Activated CD8-positive, alpha-beta T cell treated with anti-CD3 and anti-CD28 coated beads for 36 hours (primary cell): ENCODE results near the gene EPHA3. TPM values are rescaled to one million over a fixed set of nuclear protein-coding genes. Genes with fewer than 3 reads are reported as not detected.

Source experiments
- ATAC-seq: fragments of 200-7000 bp; cut with Tn5 transposase; one replicate; pipeline ENCODE4 v1.10.0; 2021; ENCODE audit warnings: mild to moderate bottlenecking, moderate library complexity
- CTCF ChIA-PET: fragments of 350-600 bp; sonication (Branson Sonifier 250); formaldehyde crosslinking; loops from one replicate; lab custom pipeline; 2021; ENCODE audit warnings: antibody characterized with exemption; lab: Charles Lee
- POLR2A ChIA-PET: fragments of 350-600 bp; sonication (Branson Sonifier 250); formaldehyde crosslinking; loops from one replicate; lab custom pipeline; 2021; ENCODE audit warnings: antibody characterized with exemption; lab: Charles Lee
- DNase-seq: peaks from one replicate; pipeline ENCODE4 v3.0.0-alpha.2; 2020
- H3K27ac Mint-ChIP-seq: one replicate; pipeline ENCODE4 v1.8.0; 2021; ENCODE audit warnings: mild to moderate bottlenecking, mixed read lengths
- H3K27me3 Mint-ChIP-seq: one replicate; pipeline ENCODE4 v1.8.0; 2021; ENCODE audit warnings: mixed read lengths
- H3K36me3 Mint-ChIP-seq: one replicate; pipeline ENCODE4 v1.8.0; 2021; ENCODE audit warnings: low read depth, mixed read lengths
- H3K4me1 Mint-ChIP-seq: one replicate; pipeline ENCODE4 v1.8.0; 2021; ENCODE audit warnings: low read depth, mixed read lengths
- H3K4me3 Mint-ChIP-seq: one replicate; pipeline ENCODE4 v1.8.0; 2021; ENCODE audit warnings: mild to moderate bottlenecking, moderate library complexity, mixed read lengths
- H3K9me3 Mint-ChIP-seq: one replicate; pipeline ENCODE4 v1.8.0; 2021; ENCODE audit warnings: mixed read lengths
- intact Hi-C: fragments of 100-400 bp; cut with micrococcal nuclease; formaldehyde crosslinking; loops from one replicate; pipeline ENCODE4 v1.10.0; 2022
- total RNA-seq, 2 experiments: library from RNA; stranded (reverse); gene quantifications; one replicate each; pipeline ENCODE4 v1.2.3, GENCODE V29; 2021
- TF ChIP-seq, protein P1 (sequence below): fragments of 200-600 bp; IDR thresholded peaks from one replicate; pipeline ENCODE4 v1.8.0; 2022; ENCODE audit warnings: antibody characterized with exemption, mild to moderate bottlenecking

EPHA3 gene
- total RNA-seq, 2 experiments from 2014 or later: not detected

DNA sequence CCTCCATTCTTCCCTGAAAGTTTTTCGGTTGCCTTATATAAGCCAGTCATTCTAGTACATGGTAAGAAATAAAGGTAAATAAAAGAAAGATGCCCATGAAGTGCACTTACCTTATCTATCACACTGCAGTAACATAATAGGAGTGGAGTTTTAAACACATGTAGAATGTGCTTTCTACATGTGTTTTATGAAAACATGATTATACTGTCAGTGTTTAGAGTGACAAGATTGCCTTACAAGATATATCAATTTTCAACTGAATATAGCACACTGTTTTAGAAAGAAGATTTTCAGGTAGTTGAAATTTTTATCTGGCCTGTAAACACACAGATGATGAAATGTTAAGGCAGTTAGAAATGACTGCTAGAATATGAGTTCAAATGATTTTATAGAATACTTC is 219.6 kb downstream of the EPHA3 start:
- Mint-ChIP-seq H3K4me3 (no peak overlapping the region), H3K27ac (no peak overlapping the region), H3K4me1 (no peaks in the 10 kb centered on the region), H3K9me3 (peaks cover 5% of the 10 kb centered on the region), H3K36me3 (no peaks in the 10 kb centered on the region), H3K27me3 (no peaks in the 10 kb centered on the region)
- ATAC-seq: no peak
- no peak for DNase-seq
- intact Hi-C loops: no loop called here
- TF ChIP-seq, protein P1, sequence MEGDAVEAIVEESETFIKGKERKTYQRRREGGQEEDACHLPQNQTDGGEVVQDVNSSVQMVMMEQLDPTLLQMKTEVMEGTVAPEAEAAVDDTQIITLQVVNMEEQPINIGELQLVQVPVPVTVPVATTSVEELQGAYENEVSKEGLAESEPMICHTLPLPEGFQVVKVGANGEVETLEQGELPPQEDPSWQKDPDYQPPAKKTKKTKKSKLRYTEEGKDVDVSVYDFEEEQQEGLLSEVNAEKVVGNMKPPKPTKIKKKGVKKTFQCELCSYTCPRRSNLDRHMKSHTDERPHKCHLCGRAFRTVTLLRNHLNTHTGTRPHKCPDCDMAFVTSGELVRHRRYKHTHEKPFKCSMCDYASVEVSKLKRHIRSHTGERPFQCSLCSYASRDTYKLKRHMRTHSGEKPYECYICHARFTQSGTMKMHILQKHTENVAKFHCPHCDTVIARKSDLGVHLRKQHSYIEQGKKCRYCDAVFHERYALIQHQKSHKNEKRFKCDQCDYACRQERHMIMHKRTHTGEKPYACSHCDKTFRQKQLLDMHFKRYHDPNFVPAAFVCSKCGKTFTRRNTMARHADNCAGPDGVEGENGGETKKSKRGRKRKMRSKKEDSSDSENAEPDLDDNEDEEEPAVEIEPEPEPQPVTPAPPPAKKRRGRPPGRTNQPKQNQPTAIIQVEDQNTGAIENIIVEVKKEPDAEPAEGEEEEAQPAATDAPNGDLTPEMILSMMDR: no peak
- CTCF ChIA-PET: no interaction called here
- POLR2A ChIA-PET: no interaction called here

DNA sequence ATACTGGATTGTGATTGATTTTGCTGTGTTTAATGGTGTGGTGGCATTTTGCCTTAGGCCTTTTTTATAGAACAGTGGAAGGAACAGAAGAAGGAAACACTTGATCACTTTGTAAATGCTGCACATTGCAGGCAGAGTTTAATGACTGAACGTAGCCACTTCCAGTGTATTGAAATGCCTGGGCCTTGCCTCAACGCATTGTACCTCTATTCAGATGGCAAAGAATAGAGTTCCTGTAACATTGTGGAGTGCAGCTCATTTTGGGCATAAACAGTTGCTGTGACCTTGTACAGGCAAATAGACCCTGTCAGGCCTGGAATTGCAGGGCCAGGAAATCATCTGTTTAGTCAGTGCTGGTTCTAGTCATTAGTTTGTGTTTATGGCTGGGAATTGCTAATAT is 225.0 kb downstream of the EPHA3 start:
- no peaks in the 10 kb centered on the region for H3K4me1 Mint-ChIP-seq
- no peak for DNase-seq
- POLR2A ChIA-PET: no interaction called here
- intact Hi-C loops: no loop called here
- no peak for ATAC-seq
- CTCF ChIA-PET: no interaction called here
- no peaks in the 10 kb centered on the region for H3K36me3 Mint-ChIP-seq
- H3K27me3 Mint-ChIP-seq: no peaks in the 10 kb centered on the region
- TF ChIP-seq, protein P1: no peak
- no peak overlapping the region for H3K27ac Mint-ChIP-seq
- H3K4me3 Mint-ChIP-seq: no peak overlapping the region
- peaks cover 4% of the 10 kb centered on the region for H3K9me3 Mint-ChIP-seq

DNA sequence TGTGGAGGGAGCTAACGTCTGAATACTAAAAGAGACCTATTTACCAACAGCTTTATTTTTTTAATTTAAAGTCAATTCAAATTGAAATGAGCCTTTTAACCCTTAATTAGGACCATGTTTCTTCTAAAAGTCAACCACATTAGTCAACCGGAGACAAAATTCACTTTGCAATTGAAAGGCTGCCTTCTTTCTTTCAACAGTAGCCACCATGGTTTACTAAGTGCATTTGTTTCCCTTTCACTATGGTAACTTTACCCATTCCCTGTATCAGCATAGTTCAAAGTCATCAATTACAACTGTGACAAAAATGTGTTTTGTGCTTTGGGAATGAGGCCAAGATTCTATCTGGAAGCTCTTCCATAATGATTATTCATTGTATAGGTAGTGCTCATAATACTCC is 225.4 kb downstream of the EPHA3 start:
- H3K36me3 Mint-ChIP-seq: no peaks in the 10 kb centered on the region
- TF ChIP-seq, protein P1: no peak
- H3K4me1 Mint-ChIP-seq: no peaks in the 10 kb centered on the region
- ChIA-PET CTCF (no interaction called here), POLR2A (no interaction called here)
- no peak for ATAC-seq
- H3K27me3 Mint-ChIP-seq: no peaks in the 10 kb centered on the region
- DNase-seq: no peak
- H3K4me3 Mint-ChIP-seq: no peak overlapping the region
- intact Hi-C loops: no loop called here
- peaks cover 2% of the 10 kb centered on the region for H3K9me3 Mint-ChIP-seq
- H3K27ac Mint-ChIP-seq: no peak overlapping the region

DNA sequence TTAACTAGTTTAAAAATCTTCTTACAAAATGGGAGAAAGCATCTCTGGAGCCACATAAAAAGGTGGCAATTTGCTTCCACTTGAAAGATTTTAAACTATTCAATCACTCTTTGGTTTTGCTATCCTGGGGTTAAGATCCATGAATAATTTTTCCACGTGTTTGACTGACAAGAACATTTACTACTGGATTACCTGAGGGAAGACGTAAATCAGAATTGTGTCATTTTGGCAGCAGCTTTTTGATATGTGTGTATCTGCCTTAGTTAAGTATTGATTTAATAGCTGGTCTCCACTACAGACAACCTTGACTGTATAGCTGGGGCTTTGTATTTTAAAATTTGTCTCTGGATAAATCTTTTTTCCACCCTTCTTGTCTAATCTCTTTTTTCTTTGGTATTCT is 228.3 kb downstream of the EPHA3 start:
- ChIA-PET CTCF (no interaction called here), POLR2A (no interaction called here)
- DNase-seq (no peak), ATAC-seq (no peak)
- Mint-ChIP-seq H3K9me3 (peaks cover 2% of the 10 kb centered on the region), H3K27me3 (no peaks in the 10 kb centered on the region), H3K27ac (no peak overlapping the region), H3K4me1 (no peaks in the 10 kb centered on the region), H3K4me3 (no peak overlapping the region), H3K36me3 (no peaks in the 10 kb centered on the region)
- intact Hi-C loops: no loop called here
- TF ChIP-seq, protein P1: no peak

DNA sequence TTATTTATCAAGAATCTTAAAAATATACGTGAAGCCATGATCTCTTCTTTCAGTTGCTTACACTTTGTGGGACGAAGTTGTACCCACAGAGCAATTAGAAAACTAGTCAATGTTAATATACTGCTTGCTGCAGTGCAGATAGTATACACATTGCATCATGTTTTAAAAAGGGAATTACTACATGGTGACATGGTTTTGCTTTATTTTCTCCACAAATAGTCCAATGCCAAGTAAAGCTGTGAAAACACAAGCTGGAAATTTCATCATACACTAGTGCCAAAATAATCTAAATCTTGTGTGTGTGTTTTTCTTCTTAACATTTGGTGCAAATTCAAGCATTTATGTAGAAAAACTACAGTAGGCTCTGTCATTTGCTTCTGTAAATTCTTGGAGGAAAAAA is 233.0 kb downstream of the EPHA3 start:
- intact Hi-C loops: no loop called here
- Mint-ChIP-seq H3K27ac (no peak overlapping the region), H3K36me3 (no peaks in the 10 kb centered on the region), H3K27me3 (no peaks in the 10 kb centered on the region), H3K4me3 (no peak overlapping the region), H3K4me1 (no peaks in the 10 kb centered on the region), H3K9me3 (no peaks in the 10 kb centered on the region)
- no peak for DNase-seq
- no peak for ATAC-seq
- ChIA-PET CTCF (no interaction called here), POLR2A (no interaction called here)
- TF ChIP-seq, protein P1: no peak
